Measurements from ENCODE around the gene GPR132. TPM values are rescaled to one million over a fixed set of nuclear protein-coding genes. Genes with fewer than 3 reads are reported as not detected.

GPR132 gene
- polyA plus RNA-seq, 2 of the 4 experiments (the other 2 are of a cell fraction): 0.18 to 0.19 TPM

- WGBS (ENCODE audit: missing lambda C conversion rate): 93% methylated on average over 12 of the region's 18 CpGs
- FAIRE-seq (no peak), ATAC-seq (no peak), DNase-seq (ENCODE audit: low read depth in 1 of 2, low spot score in 1 of 2) (no peak)
- TF ChIP-seq MAFK (IDR thresholded peaks at IDR 0.05; ENCODE audit: partially characterized antibody): no peak
- Histone ChIP-seq H3K9me3 (no peaks in the 10 kb centered on the region), H3K4me3 (no peak overlapping the region), H3K27ac (no peak overlapping the region), H3K4me1 (peaks cover 11% of the 10 kb centered on the region; the same call in 2 of the 3 replicates), H3K4me2 (no peak overlapping the region)
- POLR2A ChIA-PET: interaction anchor here (1.1 to 3.1 kb wide), 2 partner anchors 13 to 16 kb away, joined by 3 to 14 read pairs; no protein-coding TSS in a partner anchor
- CTCF ChIA-PET: interaction anchor here (0.8 to 6.8 kb wide), 10 partner anchors 10 to 306 kb away, joined by 3 to 40 read pairs (median 6); no protein-coding TSS in a partner anchor
Measured at GRCh38 chr14:105073720-105074600, 8.7 kb upstream of the GPR132 start.

DNA sequence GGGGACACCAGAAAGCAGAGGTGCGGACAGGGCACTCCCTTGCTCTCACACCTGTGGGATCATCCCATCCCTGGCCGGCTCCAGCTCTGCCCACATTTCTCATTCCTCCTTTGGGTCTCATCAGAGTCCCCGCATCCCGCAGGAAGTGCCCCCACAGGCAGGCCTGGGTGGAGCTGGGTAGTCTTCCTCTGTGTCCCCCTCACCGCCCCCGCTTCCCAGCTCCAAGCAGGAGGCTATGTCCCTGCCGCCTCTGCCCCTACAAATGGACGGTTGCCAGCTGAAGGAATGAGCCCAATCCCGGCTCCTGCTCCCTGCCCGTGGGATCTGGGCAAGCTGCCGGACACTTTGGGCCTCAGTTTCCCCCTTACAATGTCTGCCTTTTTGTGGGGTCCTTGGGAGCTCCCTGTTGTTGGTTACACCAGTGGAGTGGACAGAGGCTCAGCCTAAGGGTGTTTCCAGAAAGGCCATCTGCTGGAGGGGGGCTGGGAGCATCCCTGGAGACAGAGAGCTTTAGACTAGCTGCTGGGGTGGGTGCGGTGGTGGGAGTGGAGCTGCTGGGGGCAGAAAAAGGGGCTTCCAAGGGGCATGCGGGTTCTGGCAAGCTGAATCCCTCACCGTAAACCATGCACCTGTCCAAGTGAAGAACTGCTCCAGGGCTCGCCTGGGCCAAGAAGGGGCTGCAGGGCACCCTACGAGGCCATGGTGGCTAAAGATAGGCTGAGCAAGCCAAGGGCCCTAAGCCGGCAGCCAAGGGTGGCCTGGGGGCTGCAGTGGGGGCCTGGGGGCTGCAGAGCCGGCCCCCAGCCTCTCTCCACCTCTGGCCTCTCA lies 7.9 kb upstream of the GPR132 start:
- FAIRE-seq: no peak
- DNase-seq (ENCODE audit: low read depth in 1 of 2, low spot score in 1 of 2): no peak
- ChIA-PET CTCF (interaction anchor here (0.7 to 6.8 kb wide), 8 partner anchors 12 to 97 kb away, joined by 3 to 40 read pairs (median 5); no protein-coding TSS in a partner anchor), POLR2A (interaction anchor here (0.6 to 3.1 kb wide), 2 partner anchors 14 kb away, joined by 3 to 14 read pairs; no protein-coding TSS in a partner anchor)
- no peak for ATAC-seq
- TF ChIP-seq MAZ (IDR thresholded peaks at IDR 0.05; ENCODE audit: borderline replicate concordance, low read depth, low read length): no peak
- no peak overlapping the region for H3K4me3 ChIP-seq
- no peak overlapping the region for H3K4me2 ChIP-seq
- H3K27ac ChIP-seq: no peak overlapping the region
- 55% methylated on average over 16 of the region's 18 CpGs for WGBS (ENCODE audit: missing lambda C conversion rate)
- peaks cover 11% of the 10 kb centered on the region; the same call in 2 of the 3 replicates for H3K4me1 ChIP-seq
- no peaks in the 10 kb centered on the region for H3K9me3 ChIP-seq

- POLR2A ChIA-PET: interaction anchor here (0.6 kb wide), 1 partner anchor 14 kb away, joined by 3 read pairs; no protein-coding TSS in a partner anchor
- H3K4me1 ChIP-seq: peaks cover 11% of the 10 kb centered on the region; the same call in 2 of the 3 replicates
- CTCF ChIA-PET: interaction anchor here (0.8 to 6.8 kb wide), 7 partner anchors 11 to 97 kb away, joined by 3 to 40 read pairs (median 7); no protein-coding TSS in a partner anchor
Measured at GRCh38 chr14:105072381-105072861, 7.2 kb upstream of the GPR132 start.

More at GRCh38 chr14:105072381-105072861, 7.2 kb upstream of the GPR132 start:
- TF ChIP-seq MAFK (IDR thresholded peaks at IDR 0.05; ENCODE audit: partially characterized antibody) (no peak), RFX5 (IDR thresholded peaks at IDR 0.05) (no peak), CHD4 (IDR thresholded peaks at IDR 0.05; ENCODE audit: borderline replicate concordance) (no peak), ESRRA (IDR thresholded peaks at IDR 0.05; ENCODE audit: borderline replicate concordance, low read length) (no peak), POLR2AphosphoS2 (conservative IDR thresholded peaks at IDR 0.05; ENCODE audit: low read length) (no peak), SREBF2 (IDR thresholded peaks at IDR 0.05) (no peak), NPAS2 (CRISPR knock-in tag; IDR thresholded peaks at IDR 0.05; ENCODE audit: borderline replicate concordance) (no peak), MYC (IDR thresholded peaks at IDR 0.05; ENCODE audit: borderline replicate concordance, low read length) (no peak), HOXA7 (CRISPR knock-in tag; IDR thresholded peaks at IDR 0.05) (no peak), SMC3 (IDR thresholded peaks at IDR 0.05) (no peak), TFCP2L1 (CRISPR knock-in tag; IDR thresholded peaks at IDR 0.05) (no peak), ZSCAN20 (CRISPR knock-in tag; IDR thresholded peaks at IDR 0.05) (no peak), HDAC2 (IDR thresholded peaks at IDR 0.05) (no peak), CEBPB (IDR thresholded peaks at IDR 0.05) (no peak), EHF (CRISPR knock-in tag; IDR thresholded peaks at IDR 0.05) (no peak), ZNF302 (CRISPR knock-in tag; IDR thresholded peaks at IDR 0.05) (no peak), CBX2 (IDR thresholded peaks at IDR 0.05; ENCODE audit: borderline replicate concordance, low read depth) (no peak), BHLHE40 (IDR thresholded peaks at IDR 0.05; ENCODE audit: low read depth, low read length) (no peak)
- TF ChIP-seq, protein P1, sequence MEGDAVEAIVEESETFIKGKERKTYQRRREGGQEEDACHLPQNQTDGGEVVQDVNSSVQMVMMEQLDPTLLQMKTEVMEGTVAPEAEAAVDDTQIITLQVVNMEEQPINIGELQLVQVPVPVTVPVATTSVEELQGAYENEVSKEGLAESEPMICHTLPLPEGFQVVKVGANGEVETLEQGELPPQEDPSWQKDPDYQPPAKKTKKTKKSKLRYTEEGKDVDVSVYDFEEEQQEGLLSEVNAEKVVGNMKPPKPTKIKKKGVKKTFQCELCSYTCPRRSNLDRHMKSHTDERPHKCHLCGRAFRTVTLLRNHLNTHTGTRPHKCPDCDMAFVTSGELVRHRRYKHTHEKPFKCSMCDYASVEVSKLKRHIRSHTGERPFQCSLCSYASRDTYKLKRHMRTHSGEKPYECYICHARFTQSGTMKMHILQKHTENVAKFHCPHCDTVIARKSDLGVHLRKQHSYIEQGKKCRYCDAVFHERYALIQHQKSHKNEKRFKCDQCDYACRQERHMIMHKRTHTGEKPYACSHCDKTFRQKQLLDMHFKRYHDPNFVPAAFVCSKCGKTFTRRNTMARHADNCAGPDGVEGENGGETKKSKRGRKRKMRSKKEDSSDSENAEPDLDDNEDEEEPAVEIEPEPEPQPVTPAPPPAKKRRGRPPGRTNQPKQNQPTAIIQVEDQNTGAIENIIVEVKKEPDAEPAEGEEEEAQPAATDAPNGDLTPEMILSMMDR (IDR thresholded peaks at IDR 0.05): no peak
- TF ChIP-seq, protein P2, sequence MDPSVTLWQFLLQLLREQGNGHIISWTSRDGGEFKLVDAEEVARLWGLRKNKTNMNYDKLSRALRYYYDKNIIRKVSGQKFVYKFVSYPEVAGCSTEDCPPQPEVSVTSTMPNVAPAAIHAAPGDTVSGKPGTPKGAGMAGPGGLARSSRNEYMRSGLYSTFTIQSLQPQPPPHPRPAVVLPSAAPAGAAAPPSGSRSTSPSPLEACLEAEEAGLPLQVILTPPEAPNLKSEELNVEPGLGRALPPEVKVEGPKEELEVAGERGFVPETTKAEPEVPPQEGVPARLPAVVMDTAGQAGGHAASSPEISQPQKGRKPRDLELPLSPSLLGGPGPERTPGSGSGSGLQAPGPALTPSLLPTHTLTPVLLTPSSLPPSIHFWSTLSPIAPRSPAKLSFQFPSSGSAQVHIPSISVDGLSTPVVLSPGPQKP (IDR thresholded peaks at IDR 0.05; ENCODE audit: low read depth, low read length): no peak
- ATAC-seq (no peak), DNase-seq (ENCODE audit: low read depth in 1 of 2, low spot score in 1 of 2) (no peak), FAIRE-seq (no peak)
- Histone ChIP-seq H3K4me3 (no peak overlapping the region), H3K4me2 (no peak overlapping the region), H3K27ac (no peak overlapping the region), H3K9me3 (no peaks in the 10 kb centered on the region)
- WGBS (ENCODE audit: missing lambda C conversion rate): 33% methylated on average over 7 of the region's 11 CpGs

Measured in A549 (cell line).